SJCRH30 (cell line): ENCODE data around the gene NRP2. TPM values are rescaled to one million over a fixed set of nuclear protein-coding genes. Genes with fewer than 3 reads are reported as not detected.

ENCODE experiments used
- DNase-seq, 2 experiments: peaks; one replicate each; pipeline ENCODE4 v3.0.0-alpha.2; 2015 to 2020
- H3K27ac ChIP-seq: fragments of 250-450 bp; sonication (Bioruptor Pico); 2 replicates; pipeline ENCODE4 v1.5.1; 2020; ENCODE audit warnings: mild to moderate bottlenecking, moderate library complexity
- H3K27me3 ChIP-seq: fragments of 250-450 bp; sonication (Bioruptor Pico); 2 replicates; pipeline ENCODE4 v1.5.1; 2020; ENCODE audit warnings: mild to moderate bottlenecking, moderate library complexity
- H3K36me3 ChIP-seq: fragments of 250-450 bp; sonication (Bioruptor Pico); 2 replicates; pipeline ENCODE4 v1.5.1; 2020; ENCODE audit warnings: mild to moderate bottlenecking, moderate library complexity
- H3K4me1 ChIP-seq: fragments of 250-450 bp; sonication (Bioruptor Pico); 2 replicates; pipeline ENCODE4 v1.5.1; 2020; ENCODE audit warnings: mild to moderate bottlenecking, moderate library complexity
- H3K4me3 ChIP-seq: fragments of 250-450 bp; sonication (Bioruptor Pico); 2 replicates; pipeline ENCODE4 v1.5.1; 2020; ENCODE audit warnings: mild to moderate bottlenecking, moderate library complexity
- H3K9me3 ChIP-seq: fragments of 250-450 bp; sonication (Bioruptor Pico); replicated peaks from 2 replicates; pipeline ENCODE4 v1.5.1; 2020; ENCODE audit warnings: mild to moderate bottlenecking, moderate library complexity
- total RNA-seq: library from RNA; depleted of rRNA; stranded (reverse); fragments of >200 nt; shearing (Covaris generic); gene quantifications from 2 replicates; pipeline ENCODE4 v1.2.3, GENCODE V29; 2014

Gene NRP2
- total RNA-seq, 1 experiment from 2014 or later = 76.4 TPM

GRCh38 chr2:205719847-205720246 is 37.5 kb downstream of the NRP2 start:
- no peaks in the 10 kb centered on the region for H3K27me3 ChIP-seq
- no peak for DNase-seq
- no peaks in the 10 kb centered on the region for H3K9me3 ChIP-seq
- H3K4me3 ChIP-seq = no peak overlapping the region
- no peaks in the 10 kb centered on the region for H3K4me1 ChIP-seq
- peaks cover 21% of the 10 kb centered on the region for H3K36me3 ChIP-seq
- no peak overlapping the region for H3K27ac ChIP-seq

GRCh38 chr2:205720451-205720902 is 38.2 kb downstream of the NRP2 start:
- H3K9me3 ChIP-seq = no peaks in the 10 kb centered on the region
- DNase-seq = no peak
- H3K4me1 ChIP-seq = no peaks in the 10 kb centered on the region
- H3K36me3 ChIP-seq = peaks cover 25% of the 10 kb centered on the region
- H3K27ac ChIP-seq = no peak overlapping the region
- no peaks in the 10 kb centered on the region for H3K27me3 ChIP-seq
- H3K4me3 ChIP-seq = no peak overlapping the region

- no peaks in the 10 kb centered on the region for H3K27me3 ChIP-seq
- H3K27ac ChIP-seq = no peak overlapping the region
- peaks cover 30% of the 10 kb centered on the region for H3K36me3 ChIP-seq
- no peaks in the 10 kb centered on the region for H3K4me1 ChIP-seq
- no peaks in the 10 kb centered on the region for H3K9me3 ChIP-seq
- H3K4me3 ChIP-seq = no peak overlapping the region
- DNase-seq = peak in 1 of 2 experiments; percentile 15
Measured at GRCh38 chr2:205721057-205721449, 38.8 kb downstream of the NRP2 start.

GRCh38 chr2:205722283-205722918 is 40.1 kb downstream of the NRP2 start:
- Histone ChIP-seq H3K9me3 (no peaks in the 10 kb centered on the region), H3K36me3 (peaks cover 37% of the 10 kb centered on the region), H3K27ac (no peak overlapping the region), H3K4me1 (no peaks in the 10 kb centered on the region), H3K4me3 (no peak overlapping the region), H3K27me3 (no peaks in the 10 kb centered on the region)
- DNase-seq = no peak

GRCh38 chr2:205723179-205723578 is 40.9 kb downstream of the NRP2 start:
- no peak for DNase-seq
- H3K36me3 ChIP-seq = peaks cover 37% of the 10 kb centered on the region

GRCh38 chr2:205725059-205725458 is 42.8 kb downstream of the NRP2 start:
- no peak overlapping the region for H3K27ac ChIP-seq
- H3K36me3 ChIP-seq = peaks cover 35% of the 10 kb centered on the region
- no peaks in the 10 kb centered on the region for H3K27me3 ChIP-seq
- no peaks in the 10 kb centered on the region for H3K4me1 ChIP-seq
- DNase-seq = no peak
- no peaks in the 10 kb centered on the region for H3K9me3 ChIP-seq
- no peak overlapping the region for H3K4me3 ChIP-seq

More at GRCh38 chr2:205723179-205723578, 40.9 kb downstream of the NRP2 start:
- Histone ChIP-seq H3K9me3 (no peaks in the 10 kb centered on the region), H3K27ac (no peak overlapping the region), H3K4me3 (no peak overlapping the region), H3K4me1 (no peaks in the 10 kb centered on the region), H3K27me3 (no peaks in the 10 kb centered on the region)

- Histone ChIP-seq H3K9me3 (no peaks in the 10 kb centered on the region), H3K27ac (no peak overlapping the region), H3K36me3 (peaks cover 42% of the 10 kb centered on the region), H3K4me1 (no peaks in the 10 kb centered on the region), H3K4me3 (no peak overlapping the region), H3K27me3 (no peaks in the 10 kb centered on the region)
- DNase-seq = no peak
Measured at GRCh38 chr2:205726506-205726905, 44.2 kb downstream of the NRP2 start.

- Histone ChIP-seq H3K36me3 (peaks cover 47% of the 10 kb centered on the region), H3K9me3 (no peaks in the 10 kb centered on the region), H3K27ac (no peak overlapping the region), H3K27me3 (no peaks in the 10 kb centered on the region), H3K4me1 (no peaks in the 10 kb centered on the region), H3K4me3 (no peak overlapping the region)
- no peak for DNase-seq
Measured at GRCh38 chr2:205727174-205727573, 44.9 kb downstream of the NRP2 start.

GRCh38 chr2:205728366-205728765 is 46.1 kb downstream of the NRP2 start:
- Histone ChIP-seq H3K36me3 (peaks cover 44% of the 10 kb centered on the region), H3K9me3 (no peaks in the 10 kb centered on the region), H3K27me3 (no peaks in the 10 kb centered on the region), H3K4me3 (no peak overlapping the region), H3K27ac (no peak overlapping the region), H3K4me1 (no peaks in the 10 kb centered on the region)
- no peak for DNase-seq

GRCh38 chr2:205730191-205730590 is 47.9 kb downstream of the NRP2 start:
- H3K27ac ChIP-seq = no peak overlapping the region
- peaks cover 40% of the 10 kb centered on the region for H3K36me3 ChIP-seq
- H3K9me3 ChIP-seq = no peaks in the 10 kb centered on the region

GRCh38 chr2:205730701-205731582 is 48.6 kb downstream of the NRP2 start:
- Histone ChIP-seq H3K4me1 (0 out of 2 replicates have a peak, but pooled peaks cover 3% of the 10 kb centered on the region), H3K4me3 (no peak overlapping the region), H3K27me3 (no peaks in the 10 kb centered on the region), H3K27ac (no peak overlapping the region), H3K9me3 (no peaks in the 10 kb centered on the region), H3K36me3 (peaks cover 34% of the 10 kb centered on the region)
- no peak for DNase-seq

More at GRCh38 chr2:205730191-205730590, 47.9 kb downstream of the NRP2 start:
- H3K4me3 ChIP-seq = no peak overlapping the region
- H3K4me1 ChIP-seq = 0 out of 2 replicates have a peak, but pooled peaks cover 3% of the 10 kb centered on the region
- DNase-seq = no peak
- no peaks in the 10 kb centered on the region for H3K27me3 ChIP-seq

- Histone ChIP-seq H3K4me1 (0 out of 2 replicates have a peak, but pooled peaks cover 3% of the 10 kb centered on the region), H3K36me3 (peaks cover 33% of the 10 kb centered on the region), H3K27ac (no peak overlapping the region), H3K27me3 (no peaks in the 10 kb centered on the region), H3K4me3 (no peak overlapping the region), H3K9me3 (no peaks in the 10 kb centered on the region)
- DNase-seq = no peak
Measured at GRCh38 chr2:205731583-205731981, 49.3 kb downstream of the NRP2 start.

GRCh38 chr2:205732314-205732713 is 50.0 kb downstream of the NRP2 start:
- Histone ChIP-seq H3K4me3 (no peak overlapping the region), H3K27me3 (no peaks in the 10 kb centered on the region), H3K9me3 (no peaks in the 10 kb centered on the region), H3K36me3 (peaks cover 33% of the 10 kb centered on the region), H3K4me1 (0 out of 2 replicates have a peak, but pooled peaks cover 3% of the 10 kb centered on the region), H3K27ac (no peak overlapping the region)
- DNase-seq = no peak

- Histone ChIP-seq H3K27ac (no peak overlapping the region), H3K36me3 (peaks cover 34% of the 10 kb centered on the region), H3K27me3 (no peaks in the 10 kb centered on the region), H3K9me3 (no peaks in the 10 kb centered on the region), H3K4me1 (0 out of 2 replicates have a peak, but pooled peaks cover 3% of the 10 kb centered on the region), H3K4me3 (no peak overlapping the region)
- DNase-seq = no peak
Measured at GRCh38 chr2:205733082-205733481, 50.8 kb downstream of the NRP2 start.

- no peak for DNase-seq
- Histone ChIP-seq H3K9me3 (no peaks in the 10 kb centered on the region), H3K27ac (no peak overlapping the region), H3K27me3 (no peaks in the 10 kb centered on the region), H3K4me1 (0 out of 2 replicates have a peak, but pooled peaks cover 3% of the 10 kb centered on the region), H3K36me3 (peaks cover 34% of the 10 kb centered on the region), H3K4me3 (no peak overlapping the region)
Measured at GRCh38 chr2:205733648-205734047, 51.3 kb downstream of the NRP2 start.
